ENCODE measurements around the gene ADAMTS14.

GRCh38 chr10:70683940-70684339 is 11.6 kb downstream of the ADAMTS14 start:
- TF ChIP-seq CTCF (IDR thresholded peaks at IDR 0.05; ENCODE audit: borderline replicate concordance, extremely low read depth, low read length, poor library complexity, severe bottlenecking) (no peak), EZH2 (IDR thresholded peaks at IDR 0.05; ENCODE audit: borderline replicate concordance, low read depth, low read length, severe bottlenecking) (no peak)
